HAP-1 (cell line): ENCODE results near the gene MIDN.

Experiments used
- DNase-seq, 2 experiments: peaks; one replicate each; pipeline ENCODE4 v3.0.0-alpha.2; 2016 to 2020; ENCODE audit warnings: low spot score in 2 of 2
- H3K27me3 ChIP-seq: fragments of 250-450 bp; sonication (Bioruptor Pico); 2 replicates; pipeline ENCODE4 v1.5.1; 2020; ENCODE audit warnings: low read depth, mild to moderate bottlenecking, moderate library complexity
- H3K36me3 ChIP-seq: fragments of 250-450 bp; sonication (Bioruptor Pico); replicated peaks from 2 replicates; pipeline ENCODE4 v1.5.1; 2020; ENCODE audit warnings: mild to moderate bottlenecking
- H3K4me1 ChIP-seq: fragments of 250-450 bp; sonication (Bioruptor Pico); 2 replicates; pipeline ENCODE4 v1.5.1; 2020; ENCODE audit warnings: mild to moderate bottlenecking
- H3K4me3 ChIP-seq: fragments of 250-450 bp; sonication (Bioruptor Pico); 2 replicates; pipeline ENCODE4 v1.5.1; 2020; ENCODE audit warnings: mild to moderate bottlenecking, moderate library complexity
- H3K9me3 ChIP-seq: fragments of 250-450 bp; sonication (Bioruptor Pico); 2 replicates; pipeline ENCODE4 v1.5.1; 2020; ENCODE audit warnings: mild to moderate bottlenecking, moderate library complexity
- in situ Hi-C: fragments of 300-500 bp; cut with MboI; formaldehyde crosslinking; loops from 3 replicates; pipeline ENCODE4 v1.14.3; 2020; ENCODE audit warnings: low sequenced_read_pairs, inconsistent platforms, mixed read lengths

The MIDN gene

DNA sequence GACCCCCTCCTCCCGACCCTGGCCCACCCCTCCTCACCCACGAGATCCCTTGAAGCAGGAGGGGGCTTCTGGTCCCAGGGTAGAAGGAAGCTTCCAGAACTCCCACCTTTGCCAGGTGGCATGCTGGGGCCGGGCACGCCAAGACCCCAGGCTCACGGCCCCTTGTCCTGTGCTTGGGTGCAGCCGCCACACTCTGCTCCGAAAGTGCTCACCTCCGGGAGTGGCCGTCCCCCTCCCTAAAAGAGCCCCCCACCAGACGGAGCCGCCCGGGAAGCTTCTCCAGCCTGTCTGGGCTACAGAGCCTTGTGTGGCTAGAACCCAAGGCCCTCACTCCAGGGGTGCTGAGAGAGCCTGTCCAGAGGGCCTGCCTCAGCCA is 35.5 kb downstream of the MIDN start:
- Histone ChIP-seq H3K4me3 (no peak overlapping the region), H3K4me1 (peaks cover 7% of the 10 kb centered on the region; the same call in 1 of the 2 replicates), H3K36me3 (peaks cover 14% of the 10 kb centered on the region), H3K9me3 (no peaks in the 10 kb centered on the region), H3K27me3 (no peaks in the 10 kb centered on the region)
- in situ Hi-C loops: loop anchor here (5.0 kb wide), 1 partner anchor 98 kb away; the partner anchor contains the start of gene NDUFS7
- DNase-seq: no peak

DNA sequence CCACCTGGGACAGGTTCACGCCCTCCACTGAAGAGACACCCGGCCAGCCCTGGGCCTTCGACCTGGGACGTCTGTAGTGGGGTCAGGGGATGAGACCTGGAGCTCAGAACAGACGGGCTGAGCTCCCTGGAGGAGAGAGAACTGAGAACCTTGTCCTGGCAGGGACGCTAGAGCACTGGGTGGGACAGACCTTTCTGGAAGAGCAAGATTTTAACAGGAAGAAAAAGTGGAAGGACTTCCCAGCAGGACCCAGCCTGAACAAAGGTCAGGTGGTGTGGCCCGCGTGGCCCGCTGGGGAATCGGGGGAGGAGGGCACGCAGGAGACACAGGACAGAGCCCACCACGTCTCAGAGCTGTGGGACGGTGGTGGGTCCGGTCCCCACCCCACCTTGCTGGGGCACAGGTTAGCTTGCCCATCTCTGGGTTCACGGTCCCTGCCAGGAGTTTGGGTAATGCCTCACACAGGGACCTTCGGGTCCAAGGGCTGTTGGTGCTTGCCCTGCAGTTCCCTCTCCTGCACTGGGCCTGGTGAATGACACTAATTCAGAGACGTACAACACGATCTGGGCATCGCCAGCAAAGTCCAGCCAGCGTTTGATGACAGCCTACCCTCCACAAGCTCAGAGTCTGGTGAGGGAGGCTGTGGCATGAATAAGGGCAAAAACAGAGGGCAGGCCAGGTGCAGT is 36.1 kb downstream of the MIDN start:
- Histone ChIP-seq H3K4me3 (no peak overlapping the region), H3K9me3 (no peaks in the 10 kb centered on the region), H3K36me3 (peaks cover 9% of the 10 kb centered on the region), H3K4me1 (peaks cover 7% of the 10 kb centered on the region; the same call in 1 of the 2 replicates), H3K27me3 (no peaks in the 10 kb centered on the region)
- in situ Hi-C loops: loop anchor here (5.0 kb wide), 1 partner anchor 98 kb away; the partner anchor contains the start of gene NDUFS7
- no peak for DNase-seq

DNA sequence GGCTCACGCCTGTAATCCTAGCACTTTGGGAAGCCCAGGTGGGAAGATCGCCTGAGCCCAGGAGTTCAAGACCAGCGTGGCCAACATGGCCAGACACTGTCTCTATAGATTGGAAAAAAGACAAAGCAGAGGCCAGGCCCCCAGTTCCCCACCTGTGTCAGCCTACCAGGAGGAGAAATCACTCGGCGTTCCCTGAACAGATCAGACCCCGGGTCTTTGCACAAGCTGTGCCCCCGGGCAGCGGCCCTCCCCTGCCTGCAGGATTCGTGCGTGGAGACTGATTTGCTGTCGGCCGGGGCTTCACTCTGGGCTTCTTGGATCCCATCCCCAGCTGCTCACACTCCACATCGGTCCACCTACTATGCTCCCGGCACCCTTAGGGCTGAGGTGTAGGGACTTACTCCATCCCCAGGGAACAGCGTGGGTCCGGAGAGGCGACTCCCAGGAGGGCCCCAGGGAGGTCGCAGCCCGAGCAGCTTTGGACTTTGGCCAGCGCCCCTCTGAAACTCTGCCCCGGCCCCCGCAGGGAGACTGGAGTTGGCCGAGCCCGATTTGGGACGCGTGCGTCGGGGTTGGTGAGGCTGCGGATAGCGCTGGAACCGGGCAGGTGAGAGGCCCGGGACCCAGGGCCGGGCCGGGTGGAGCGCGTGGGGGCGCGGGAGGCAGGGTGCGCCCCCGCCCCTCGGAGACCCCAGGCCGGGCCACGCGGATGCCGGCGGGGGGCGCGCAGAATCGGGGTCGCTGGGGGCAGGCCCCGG is 36.8 kb downstream of the MIDN start:
- Histone ChIP-seq H3K27me3 (no peaks in the 10 kb centered on the region), H3K4me1 (peaks cover 7% of the 10 kb centered on the region; the same call in 1 of the 2 replicates), H3K9me3 (no peaks in the 10 kb centered on the region), H3K4me3 (no peak overlapping the region), H3K36me3 (peaks cover 2% of the 10 kb centered on the region)
- in situ Hi-C loops: loop anchor here (5.0 kb wide), 1 partner anchor 97 kb away; the partner anchor contains the start of gene NDUFS7
- DNase-seq: no peak

DNA sequence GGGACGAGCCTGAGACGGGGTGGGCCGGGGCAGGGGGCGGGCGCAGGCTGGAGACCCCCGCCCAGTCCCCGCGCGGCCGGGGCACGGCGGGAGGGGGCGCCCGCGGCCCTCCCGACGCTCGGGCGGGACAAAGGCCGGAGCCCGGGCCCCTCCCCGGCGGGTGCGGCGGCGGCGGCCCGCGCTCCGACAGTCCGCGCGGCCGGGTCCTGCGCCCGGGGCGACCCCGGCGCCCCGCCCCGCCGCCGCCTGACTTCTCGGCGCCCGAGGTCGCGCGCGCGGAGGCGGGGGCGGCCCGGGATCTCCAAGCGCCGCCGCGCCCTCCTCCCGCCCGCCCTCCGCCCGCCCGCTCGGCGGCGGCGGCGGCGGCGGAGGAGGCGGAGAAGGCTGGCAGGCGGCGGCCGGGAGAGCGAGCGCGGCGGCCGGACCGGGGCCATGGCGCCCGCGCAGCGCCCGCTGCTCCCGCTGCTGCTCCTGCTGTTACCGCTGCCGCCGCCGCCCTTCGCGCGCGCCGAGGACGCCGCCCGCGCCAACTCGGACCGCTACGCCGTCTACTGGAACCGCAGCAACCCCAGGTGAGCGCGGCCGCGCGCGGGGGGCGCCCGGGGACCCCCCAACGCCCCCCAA is 37.5 kb downstream of the MIDN start, which contains the start of gene EFNA2:
TSS of gene EFNA2 (plus strand) at position 137 of the 624 bp plus-strand sequence. CDS start at position 433, 296 bp downstream.
- Histone ChIP-seq H3K9me3 (no peaks in the 10 kb centered on the region), H3K4me1 (peaks cover 7% of the 10 kb centered on the region; the same call in 1 of the 2 replicates), H3K4me3 (peak within 1 kb of the TSS; percentile 54), H3K36me3 (no peaks in the 10 kb centered on the region), H3K27me3 (no peaks in the 10 kb centered on the region)
- DNase-seq: no peak
- in situ Hi-C loops: no loop called here

DNA sequence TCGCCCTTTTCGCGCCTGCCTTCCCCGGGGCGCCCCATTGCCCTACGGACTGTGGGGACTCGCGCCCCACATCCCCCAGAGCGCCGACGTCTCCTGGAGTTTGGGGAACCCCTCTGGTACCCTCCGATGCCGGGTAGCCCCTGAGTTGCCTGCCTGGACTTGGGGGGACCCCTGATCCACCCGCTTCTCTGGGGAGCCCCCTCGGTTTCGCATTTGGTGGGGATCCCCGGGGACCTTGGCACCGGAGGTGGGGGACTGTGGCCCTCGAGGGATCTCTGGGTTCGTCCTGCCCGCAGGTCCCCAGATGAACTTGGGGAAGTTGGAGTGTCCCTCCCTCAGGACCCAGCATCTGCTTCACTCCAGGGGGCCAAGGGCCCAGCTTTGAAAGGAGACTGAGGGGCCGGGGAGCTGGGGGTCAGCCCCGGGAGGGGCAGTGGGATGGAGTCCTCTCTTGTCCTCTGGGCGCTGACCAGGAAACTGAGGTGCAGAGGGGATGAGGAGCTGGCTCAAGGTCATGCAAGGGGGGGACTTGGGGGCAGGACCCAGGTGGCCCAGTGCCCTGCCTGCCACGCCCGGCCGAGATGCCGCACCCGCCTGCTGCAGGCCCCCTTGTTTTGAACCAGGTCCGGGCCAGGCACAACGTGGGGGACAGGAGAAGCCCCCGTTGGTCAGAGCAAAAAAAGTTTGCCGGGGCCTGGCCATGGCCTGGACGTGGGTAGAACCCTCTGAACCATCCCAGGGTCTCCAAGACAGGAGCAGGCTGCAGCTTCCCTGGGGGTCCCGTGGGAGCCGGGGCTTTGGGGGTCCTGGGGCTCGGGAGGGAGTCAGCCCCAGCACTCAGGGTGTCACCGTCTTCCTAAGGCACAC is 38.3 kb downstream of the MIDN start:
- no peak for DNase-seq
- in situ Hi-C loops: no loop called here
- no peaks in the 10 kb centered on the region for H3K36me3 ChIP-seq
- H3K4me3 ChIP-seq: peak overlapping the region; percentile 54
- peaks cover 7% of the 10 kb centered on the region; the same call in 1 of the 2 replicates for H3K4me1 ChIP-seq
- no peaks in the 10 kb centered on the region for H3K27me3 ChIP-seq
- no peaks in the 10 kb centered on the region for H3K9me3 ChIP-seq

DNA sequence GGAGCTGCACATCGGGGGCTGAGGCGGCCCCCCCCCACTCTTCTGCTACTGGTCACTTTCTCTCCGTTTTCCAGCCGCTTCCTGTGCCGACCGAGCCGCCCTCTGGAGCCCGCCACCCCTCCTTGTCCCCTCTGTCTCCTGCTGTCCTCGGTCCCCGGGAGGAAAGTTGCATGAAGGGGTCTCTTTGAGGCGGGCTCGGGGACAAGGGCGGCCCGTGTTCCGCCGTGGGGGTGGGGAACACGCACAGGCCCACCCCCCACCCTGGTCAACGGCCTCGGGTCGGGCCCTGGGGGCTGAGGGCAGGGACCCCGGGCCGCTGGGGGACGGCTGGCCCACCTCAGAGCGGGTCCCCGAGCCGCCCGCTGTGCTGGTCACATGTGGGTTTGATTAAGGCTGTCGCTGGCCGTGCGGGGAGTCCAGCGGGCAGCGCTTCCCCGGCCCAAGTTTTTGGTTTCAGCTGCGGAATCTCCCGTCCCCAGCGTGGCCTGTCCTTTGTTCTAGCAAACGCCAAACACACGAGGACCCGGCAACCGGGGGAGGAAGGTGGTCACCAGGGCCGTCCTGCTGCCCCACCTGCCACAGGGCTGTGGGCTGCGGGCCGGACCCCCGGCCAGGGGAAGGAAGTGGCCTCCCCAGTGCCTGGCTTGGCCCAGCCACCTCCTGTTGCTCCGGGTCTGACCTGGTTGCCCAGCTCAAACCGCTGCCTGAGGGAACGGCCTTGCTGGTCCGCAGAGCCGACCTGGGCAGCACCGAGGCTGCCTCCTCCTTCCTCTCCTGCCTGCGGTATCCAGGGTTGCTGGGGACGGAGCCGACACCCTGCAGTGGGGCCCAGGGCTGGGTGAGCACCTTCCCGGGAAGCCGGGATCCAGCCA is 39.2 kb downstream of the MIDN start:
- Histone ChIP-seq H3K4me1 (peaks cover 7% of the 10 kb centered on the region; the same call in 1 of the 2 replicates), H3K9me3 (no peaks in the 10 kb centered on the region), H3K27me3 (no peaks in the 10 kb centered on the region), H3K4me3 (peak overlapping the region; percentile 54), H3K36me3 (no peaks in the 10 kb centered on the region)
- in situ Hi-C loops: no loop called here
- DNase-seq: no peak

DNA sequence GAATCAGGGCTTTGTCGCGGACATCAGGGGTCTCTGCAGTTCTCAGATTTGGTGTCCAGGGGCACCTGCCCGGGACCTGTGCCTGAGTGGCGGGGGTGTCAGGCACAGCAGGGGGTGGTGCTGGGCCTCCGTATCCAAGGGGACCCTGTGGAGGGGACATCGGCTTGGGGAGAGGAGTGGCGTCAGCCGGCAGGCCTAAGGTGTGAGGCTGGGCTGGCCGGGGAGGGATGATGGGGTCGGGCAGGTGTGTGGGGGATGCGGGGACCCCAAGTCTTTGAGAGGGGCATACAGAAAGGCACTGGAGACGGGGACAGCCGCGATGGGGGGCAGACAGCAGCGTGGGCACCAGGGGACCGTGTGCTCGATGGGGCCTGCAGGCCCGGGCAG is 39.8 kb downstream of the MIDN start:
- no peaks in the 10 kb centered on the region for H3K36me3 ChIP-seq
- no peaks in the 10 kb centered on the region for H3K27me3 ChIP-seq
- no peak overlapping the region for H3K4me3 ChIP-seq
- H3K9me3 ChIP-seq: no peaks in the 10 kb centered on the region
- no peak for DNase-seq
- in situ Hi-C loops: no loop called here
- peaks cover 7% of the 10 kb centered on the region; the same call in 1 of the 2 replicates for H3K4me1 ChIP-seq

DNA sequence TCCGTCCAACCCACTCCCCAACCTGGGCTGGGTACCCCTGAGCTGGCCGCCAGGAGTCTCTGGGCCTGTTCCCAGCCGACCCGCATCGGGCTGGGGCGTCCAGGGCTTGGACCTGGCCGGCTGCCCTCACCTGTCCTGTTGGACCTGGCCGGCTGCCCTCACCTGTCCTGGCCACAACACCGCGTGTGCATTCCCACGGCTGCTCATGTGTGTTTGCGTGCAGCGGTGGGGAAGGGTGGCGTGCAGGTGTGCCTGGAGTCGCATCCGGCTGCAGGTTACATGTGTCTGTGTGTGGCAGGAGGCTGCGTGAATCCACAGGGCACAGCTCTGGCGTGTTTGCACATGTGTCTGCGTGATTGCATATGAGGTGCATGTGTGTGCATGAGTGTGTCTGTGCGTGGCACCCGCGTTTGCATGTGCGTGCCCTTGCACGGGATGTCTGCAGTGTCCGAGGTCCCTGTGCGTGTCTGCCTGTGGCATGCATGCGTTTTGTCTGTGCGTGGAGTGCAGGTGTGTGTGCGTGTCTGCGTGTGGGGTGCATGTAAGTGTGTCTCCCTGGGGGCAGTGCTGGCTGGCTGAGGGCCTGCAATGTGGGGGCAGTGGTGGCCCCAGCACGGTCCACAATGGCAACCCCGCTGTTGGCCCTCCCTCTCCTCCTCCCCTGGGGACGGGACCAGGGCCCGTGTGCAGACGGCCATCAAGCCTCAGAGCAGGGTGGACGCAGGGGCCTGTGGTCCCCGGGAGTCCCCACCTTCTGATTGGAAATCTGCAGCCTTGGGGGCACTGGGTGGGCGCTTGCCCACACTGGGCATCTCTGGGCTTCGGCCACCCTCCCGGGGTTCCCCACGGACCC is 40.7 kb downstream of the MIDN start:
- in situ Hi-C loops: no loop called here
- no peaks in the 10 kb centered on the region for H3K9me3 ChIP-seq
- no peaks in the 10 kb centered on the region for H3K27me3 ChIP-seq
- no peaks in the 10 kb centered on the region for H3K36me3 ChIP-seq
- DNase-seq: no peak
- H3K4me3 ChIP-seq: no peak overlapping the region
- peaks cover 7% of the 10 kb centered on the region; the same call in 1 of the 2 replicates for H3K4me1 ChIP-seq

DNA sequence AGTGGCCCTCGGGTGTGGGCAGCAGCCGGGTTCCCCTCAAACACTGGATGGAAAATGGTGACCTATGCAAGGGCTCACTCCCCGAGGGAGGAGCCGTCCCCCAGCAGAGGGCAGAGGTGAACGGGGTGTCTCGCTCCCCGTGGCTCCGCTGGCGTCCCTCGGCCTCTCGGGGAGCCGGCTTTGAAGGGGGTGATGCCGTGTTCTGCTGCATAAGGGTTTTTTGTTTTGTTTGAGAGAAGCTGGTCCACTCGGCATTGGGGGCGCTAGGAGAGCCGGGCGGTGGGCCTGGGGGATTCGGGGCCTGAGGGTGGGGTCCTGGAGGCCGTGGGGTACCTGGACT is 41.3 kb downstream of the MIDN start:
- H3K36me3 ChIP-seq: no peaks in the 10 kb centered on the region
- no peaks in the 10 kb centered on the region for H3K27me3 ChIP-seq
- H3K4me1 ChIP-seq: peaks cover 7% of the 10 kb centered on the region; the same call in 1 of the 2 replicates
- in situ Hi-C loops: no loop called here
- no peak for DNase-seq
- H3K4me3 ChIP-seq: no peak overlapping the region
- H3K9me3 ChIP-seq: no peaks in the 10 kb centered on the region

DNA sequence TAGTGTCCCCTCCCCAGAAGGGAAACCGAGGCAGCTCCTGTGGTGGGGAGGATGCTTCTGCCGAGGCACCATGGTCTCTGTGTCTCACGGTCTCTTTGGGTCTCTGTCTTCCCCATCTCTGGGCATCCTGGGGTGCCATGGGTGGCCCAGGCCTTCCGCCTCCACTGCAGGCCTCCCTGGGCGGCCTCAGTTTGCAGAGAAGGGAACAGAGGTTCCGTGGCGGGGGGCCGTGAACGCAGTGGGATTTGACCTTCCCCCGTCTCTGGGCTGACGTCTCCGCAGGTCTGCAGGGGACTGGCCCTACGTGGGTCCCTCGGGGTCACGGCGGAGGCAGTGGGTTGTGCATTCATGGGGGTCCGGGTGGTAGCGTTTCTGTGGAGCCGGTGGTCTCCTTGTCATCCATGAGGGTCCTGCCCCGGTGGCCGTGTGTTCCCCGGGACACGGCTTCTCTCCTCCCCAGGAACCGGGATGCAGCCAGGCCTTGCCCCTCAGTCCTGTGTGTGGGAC is 41.9 kb downstream of the MIDN start:
- H3K4me1 ChIP-seq: peaks cover 8% of the 10 kb centered on the region; the same call in 1 of the 2 replicates
- in situ Hi-C loops: no loop called here
- H3K9me3 ChIP-seq: no peaks in the 10 kb centered on the region
- H3K27me3 ChIP-seq: no peaks in the 10 kb centered on the region
- H3K4me3 ChIP-seq: no peak overlapping the region
- no peaks in the 10 kb centered on the region for H3K36me3 ChIP-seq
- no peak for DNase-seq

DNA sequence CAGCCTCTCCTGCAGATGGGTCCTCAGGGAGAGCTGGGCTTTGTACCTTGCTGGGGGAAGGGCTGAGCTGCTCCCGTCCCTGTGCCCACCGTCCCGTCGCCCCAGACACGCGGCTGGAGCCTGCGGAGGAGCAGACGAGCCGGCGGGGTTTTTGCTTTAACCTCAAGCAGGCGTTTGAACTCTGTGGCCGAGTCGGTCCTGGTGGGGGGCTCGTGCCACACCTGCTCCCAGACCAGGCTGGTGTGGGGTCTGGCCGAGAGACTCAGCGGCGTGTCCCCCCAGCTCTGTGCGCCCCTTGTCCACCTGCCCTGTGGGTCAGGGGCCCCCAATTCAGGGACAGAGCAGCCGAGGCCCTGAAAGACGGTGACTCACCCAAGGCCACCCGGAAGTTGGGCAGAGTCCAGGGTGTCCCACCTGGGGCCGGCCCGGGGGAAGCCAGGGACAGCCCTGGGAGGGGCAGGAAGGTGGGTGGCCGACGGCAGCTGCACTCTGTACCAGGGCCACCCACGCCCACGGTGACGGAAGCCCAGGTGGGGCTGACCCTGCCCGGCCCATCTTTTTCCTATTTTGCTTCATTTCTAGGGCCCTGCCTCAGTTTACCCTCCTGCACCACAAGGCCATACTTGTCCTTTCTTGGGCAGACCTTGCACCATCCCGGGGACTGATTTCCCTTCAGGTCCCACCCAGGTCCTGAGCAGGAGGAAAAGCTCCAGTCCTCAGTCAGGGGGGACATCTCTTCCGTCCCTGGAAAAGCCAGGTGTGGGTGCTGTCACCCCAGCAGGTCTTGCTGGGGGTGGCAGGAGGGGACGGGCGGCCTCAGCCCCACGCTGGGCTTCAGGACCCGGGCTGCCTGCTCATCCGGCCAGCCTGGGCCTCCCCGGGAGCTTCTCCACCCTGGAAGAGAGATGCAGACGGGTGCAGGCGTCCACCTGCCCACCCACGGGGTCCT is 42.6 kb downstream of the MIDN start:
- no peak for DNase-seq
- no peaks in the 10 kb centered on the region for H3K27me3 ChIP-seq
- H3K4me1 ChIP-seq: peaks cover 11% of the 10 kb centered on the region; the same call in 1 of the 2 replicates
- in situ Hi-C loops: no loop called here
- H3K36me3 ChIP-seq: no peaks in the 10 kb centered on the region
- no peak overlapping the region for H3K4me3 ChIP-seq
- no peaks in the 10 kb centered on the region for H3K9me3 ChIP-seq
